Measurements from ENCODE around the gene MRFAP1L1. TPM values are rescaled to one million over a fixed set of nuclear protein-coding genes. Genes with fewer than 3 reads are reported as not detected.

The MRFAP1L1 gene
- total RNA-seq, 2 experiments from 2014 or later = 81.9 to 83.1 TPM

- Mint-ChIP-seq H3K36me3 (ENCODE audit: low read depth) (no peaks in the 10 kb centered on the region), H3K4me1 (peaks cover 18% of the 10 kb centered on the region), H3K27me3 (peaks cover 2% of the 10 kb centered on the region), H3K4me3 (no peak overlapping the region), H3K27ac (no peak overlapping the region), H3K9me3 (no peaks in the 10 kb centered on the region)
- no peak for DNase-seq
- CTCF ChIA-PET = interaction anchor here (2.6 kb wide), 1 partner anchor 125 kb away, joined by 7 read pairs; no protein-coding TSS in a partner anchor
- POLR2A ChIA-PET = no interaction called here
Measured at GRCh38 chr4:6748286-6748685, 38.6 kb upstream of the MRFAP1L1 start.

GRCh38 chr4:6747294-6748051 is 37.8 kb upstream of the MRFAP1L1 start:
- Mint-ChIP-seq H3K27ac (no peak overlapping the region), H3K4me1 (peaks cover 21% of the 10 kb centered on the region), H3K9me3 (no peaks in the 10 kb centered on the region), H3K36me3 (ENCODE audit: low read depth) (no peaks in the 10 kb centered on the region), H3K27me3 (peaks cover 2% of the 10 kb centered on the region), H3K4me3 (no peak overlapping the region)
- POLR2A ChIA-PET = no interaction called here
- DNase-seq = no peak
- CTCF ChIA-PET = interaction anchor here (0.6 to 2.6 kb wide), 2 partner anchors 20 to 126 kb away, joined by 3 to 7 read pairs; no protein-coding TSS in a partner anchor

GRCh38 chr4:6746721-6747293 is 37.1 kb upstream of the MRFAP1L1 start:
- H3K36me3 Mint-ChIP-seq (ENCODE audit: low read depth) = no peaks in the 10 kb centered on the region
- peaks cover 2% of the 10 kb centered on the region for H3K27me3 Mint-ChIP-seq
- H3K9me3 Mint-ChIP-seq = no peaks in the 10 kb centered on the region
- CTCF ChIA-PET = interaction anchor here (0.6 kb wide), 1 partner anchor 20 kb away, joined by 3 read pairs; no protein-coding TSS in a partner anchor
- POLR2A ChIA-PET = no interaction called here
- H3K4me1 Mint-ChIP-seq = peaks cover 20% of the 10 kb centered on the region
- DNase-seq = no peak
- no peak overlapping the region for H3K27ac Mint-ChIP-seq
- no peak overlapping the region for H3K4me3 Mint-ChIP-seq

GRCh38 chr4:6742989-6743388 is 33.3 kb upstream of the MRFAP1L1 start:
- H3K4me1 Mint-ChIP-seq = peaks cover 12% of the 10 kb centered on the region
- no peaks in the 10 kb centered on the region for H3K9me3 Mint-ChIP-seq
- H3K36me3 Mint-ChIP-seq (ENCODE audit: low read depth) = no peaks in the 10 kb centered on the region
- POLR2A ChIA-PET = no interaction called here
- H3K4me3 Mint-ChIP-seq = no peak overlapping the region
- H3K27ac Mint-ChIP-seq = no peak overlapping the region
- no peak for DNase-seq
- peaks cover 4% of the 10 kb centered on the region for H3K27me3 Mint-ChIP-seq
- CTCF ChIA-PET = interaction anchor here (0.7 to 1.6 kb wide), 3 partner anchors 8 to 1250 kb away, joined by 4 read pairs; no protein-coding TSS in a partner anchor

GRCh38 chr4:6742507-6742906 is 32.8 kb upstream of the MRFAP1L1 start:
- Mint-ChIP-seq H3K4me3 (no peak overlapping the region), H3K27ac (no peak overlapping the region), H3K36me3 (ENCODE audit: low read depth) (no peaks in the 10 kb centered on the region), H3K27me3 (peaks cover 5% of the 10 kb centered on the region), H3K4me1 (peaks cover 12% of the 10 kb centered on the region), H3K9me3 (no peaks in the 10 kb centered on the region)
- ChIA-PET POLR2A (no interaction called here), CTCF (interaction anchor here (1.6 kb wide), 1 partner anchor 131 kb away, joined by 4 read pairs; no protein-coding TSS in a partner anchor)
- DNase-seq = no peak

- no peak overlapping the region for H3K4me3 Mint-ChIP-seq
- CTCF ChIA-PET = no interaction called here
- H3K9me3 Mint-ChIP-seq = no peaks in the 10 kb centered on the region
- no peak overlapping the region for H3K27ac Mint-ChIP-seq
- POLR2A ChIA-PET = no interaction called here
- no peaks in the 10 kb centered on the region for H3K36me3 Mint-ChIP-seq (ENCODE audit: low read depth)
- peaks cover 12% of the 10 kb centered on the region for H3K4me1 Mint-ChIP-seq
- no peak for DNase-seq
- peaks cover 7% of the 10 kb centered on the region for H3K27me3 Mint-ChIP-seq
Measured at GRCh38 chr4:6740347-6740746, 30.7 kb upstream of the MRFAP1L1 start.

- Mint-ChIP-seq H3K4me1 (peaks cover 10% of the 10 kb centered on the region), H3K36me3 (ENCODE audit: low read depth) (no peaks in the 10 kb centered on the region), H3K9me3 (no peaks in the 10 kb centered on the region), H3K27ac (no peak overlapping the region), H3K27me3 (peaks cover 6% of the 10 kb centered on the region), H3K4me3 (no peak overlapping the region)
- DNase-seq = no peak
- CTCF ChIA-PET = no interaction called here
- POLR2A ChIA-PET = no interaction called here
Measured at GRCh38 chr4:6739920-6740319, 30.3 kb upstream of the MRFAP1L1 start.

GRCh38 chr4:6734165-6734786 is 24.6 kb upstream of the MRFAP1L1 start:
- no peak for DNase-seq
- H3K4me1 Mint-ChIP-seq = no peaks in the 10 kb centered on the region
- POLR2A ChIA-PET = interaction anchor here (1.0 kb wide), 1 partner anchor 17 kb away, joined by 3 read pairs; no protein-coding TSS in a partner anchor
- no peak overlapping the region for H3K27ac Mint-ChIP-seq
- H3K4me3 Mint-ChIP-seq = no peak overlapping the region
- H3K9me3 Mint-ChIP-seq = no peaks in the 10 kb centered on the region
- H3K27me3 Mint-ChIP-seq = peaks cover 6% of the 10 kb centered on the region
- H3K36me3 Mint-ChIP-seq (ENCODE audit: low read depth) = no peaks in the 10 kb centered on the region
- CTCF ChIA-PET = interaction anchor here (1.5 to 2.4 kb wide), 2 partner anchors 9 to 139 kb away, joined by 4 to 9 read pairs; no protein-coding TSS in a partner anchor

- Mint-ChIP-seq H3K4me3 (no peak overlapping the region), H3K9me3 (no peaks in the 10 kb centered on the region)
- POLR2A ChIA-PET = no interaction called here
Measured at GRCh38 chr4:6733358-6734164, 23.9 kb upstream of the MRFAP1L1 start.

GRCh38 chr4:6732441-6733357 is 23.0 kb upstream of the MRFAP1L1 start:
- no peak overlapping the region for H3K4me3 Mint-ChIP-seq
- peaks cover 2% of the 10 kb centered on the region for H3K27me3 Mint-ChIP-seq
- no peaks in the 10 kb centered on the region for H3K36me3 Mint-ChIP-seq (ENCODE audit: low read depth)
- no peaks in the 10 kb centered on the region for H3K9me3 Mint-ChIP-seq
- no peak for DNase-seq
- CTCF ChIA-PET = no interaction called here
- no peak overlapping the region for H3K27ac Mint-ChIP-seq
- POLR2A ChIA-PET = no interaction called here
- peaks cover 3% of the 10 kb centered on the region for H3K4me1 Mint-ChIP-seq

More at GRCh38 chr4:6733358-6734164, 23.9 kb upstream of the MRFAP1L1 start:
- Mint-ChIP-seq H3K27me3 (peaks cover 6% of the 10 kb centered on the region), H3K27ac (no peak overlapping the region), H3K4me1 (no peaks in the 10 kb centered on the region), H3K36me3 (ENCODE audit: low read depth) (no peaks in the 10 kb centered on the region)
- CTCF ChIA-PET = interaction anchor here (2.4 kb wide), 1 partner anchor 140 kb away, joined by 9 read pairs; no protein-coding TSS in a partner anchor
- no peak for DNase-seq

GRCh38 chr4:6731780-6732179 is 22.1 kb upstream of the MRFAP1L1 start:
- Mint-ChIP-seq H3K27me3 (no peaks in the 10 kb centered on the region), H3K4me3 (no peak overlapping the region), H3K9me3 (no peaks in the 10 kb centered on the region), H3K27ac (no peak overlapping the region), H3K36me3 (ENCODE audit: low read depth) (no peaks in the 10 kb centered on the region), H3K4me1 (peaks cover 3% of the 10 kb centered on the region)
- POLR2A ChIA-PET = no interaction called here
- DNase-seq = no peak
- CTCF ChIA-PET = interaction anchor here (3.0 kb wide), 1 partner anchor 142 kb away, joined by 8 read pairs; no protein-coding TSS in a partner anchor

GRCh38 chr4:6731318-6731675 is 21.6 kb upstream of the MRFAP1L1 start:
- no peak overlapping the region for H3K27ac Mint-ChIP-seq
- H3K27me3 Mint-ChIP-seq = no peaks in the 10 kb centered on the region
- ChIA-PET POLR2A (no interaction called here), CTCF (interaction anchor here (3.0 kb wide), 1 partner anchor 142 kb away, joined by 8 read pairs; no protein-coding TSS in a partner anchor)
- H3K4me3 Mint-ChIP-seq = no peak overlapping the region
- H3K4me1 Mint-ChIP-seq = peaks cover 3% of the 10 kb centered on the region
- H3K9me3 Mint-ChIP-seq = no peaks in the 10 kb centered on the region
- H3K36me3 Mint-ChIP-seq (ENCODE audit: low read depth) = no peaks in the 10 kb centered on the region
- no peak for DNase-seq
